ENCODE measurements around the gene DNAJC12. TPM values are rescaled to one million over a fixed set of nuclear protein-coding genes. Genes with fewer than 3 reads are reported as not detected.

Gene DNAJC12
- polyA plus RNA-seq, 1 experiment: 0.13 TPM

DNA sequence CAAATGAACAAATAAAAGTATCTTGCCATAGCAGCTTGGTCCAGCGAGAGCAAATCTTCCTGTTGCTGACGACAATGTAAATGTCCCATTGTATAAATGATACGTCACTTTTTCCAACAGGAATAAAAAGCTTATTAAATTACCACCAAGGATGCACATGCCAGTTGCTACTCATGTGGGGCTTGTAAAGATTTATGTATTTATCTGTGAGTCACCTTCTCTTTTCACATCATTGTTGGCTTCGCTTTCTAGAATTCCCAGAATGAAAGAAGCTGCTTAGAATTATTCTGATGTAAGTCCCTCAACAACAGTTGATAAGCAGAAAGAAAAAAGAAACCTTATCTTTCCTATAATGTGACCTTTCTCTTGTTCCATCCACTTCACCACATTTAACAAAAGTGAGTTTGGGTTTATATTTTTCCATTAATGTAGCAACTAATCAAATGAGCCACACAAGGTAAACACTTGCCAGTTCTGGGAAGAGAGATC, 22.4 kb downstream of the DNAJC12 start:
- TF ChIP-seq, protein P1, sequence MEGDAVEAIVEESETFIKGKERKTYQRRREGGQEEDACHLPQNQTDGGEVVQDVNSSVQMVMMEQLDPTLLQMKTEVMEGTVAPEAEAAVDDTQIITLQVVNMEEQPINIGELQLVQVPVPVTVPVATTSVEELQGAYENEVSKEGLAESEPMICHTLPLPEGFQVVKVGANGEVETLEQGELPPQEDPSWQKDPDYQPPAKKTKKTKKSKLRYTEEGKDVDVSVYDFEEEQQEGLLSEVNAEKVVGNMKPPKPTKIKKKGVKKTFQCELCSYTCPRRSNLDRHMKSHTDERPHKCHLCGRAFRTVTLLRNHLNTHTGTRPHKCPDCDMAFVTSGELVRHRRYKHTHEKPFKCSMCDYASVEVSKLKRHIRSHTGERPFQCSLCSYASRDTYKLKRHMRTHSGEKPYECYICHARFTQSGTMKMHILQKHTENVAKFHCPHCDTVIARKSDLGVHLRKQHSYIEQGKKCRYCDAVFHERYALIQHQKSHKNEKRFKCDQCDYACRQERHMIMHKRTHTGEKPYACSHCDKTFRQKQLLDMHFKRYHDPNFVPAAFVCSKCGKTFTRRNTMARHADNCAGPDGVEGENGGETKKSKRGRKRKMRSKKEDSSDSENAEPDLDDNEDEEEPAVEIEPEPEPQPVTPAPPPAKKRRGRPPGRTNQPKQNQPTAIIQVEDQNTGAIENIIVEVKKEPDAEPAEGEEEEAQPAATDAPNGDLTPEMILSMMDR (IDR thresholded peaks at IDR 0.05; ENCODE audit: insufficient read depth, low read depth, low read length): no peak
- no peak overlapping the region for H3K4me3 ChIP-seq (ENCODE audit: low read depth, low read length)
- no peaks in the 10 kb centered on the region for H3K27me3 ChIP-seq (ENCODE audit: control insufficient read depth, insufficient read depth, low read length)
- no peaks in the 10 kb centered on the region for H3K36me3 ChIP-seq (ENCODE audit: control insufficient read depth, insufficient read depth, low read length)
- ChIA-PET POLR2A (no interaction called here), CTCF (interaction anchor here (1.2 to 1.5 kb wide), 2 partner anchors 27 to 35 kb away, joined by 3 to 4 read pairs; no protein-coding TSS in a partner anchor)
- DNase-seq (ENCODE audit: low read depth): no peak

DNA sequence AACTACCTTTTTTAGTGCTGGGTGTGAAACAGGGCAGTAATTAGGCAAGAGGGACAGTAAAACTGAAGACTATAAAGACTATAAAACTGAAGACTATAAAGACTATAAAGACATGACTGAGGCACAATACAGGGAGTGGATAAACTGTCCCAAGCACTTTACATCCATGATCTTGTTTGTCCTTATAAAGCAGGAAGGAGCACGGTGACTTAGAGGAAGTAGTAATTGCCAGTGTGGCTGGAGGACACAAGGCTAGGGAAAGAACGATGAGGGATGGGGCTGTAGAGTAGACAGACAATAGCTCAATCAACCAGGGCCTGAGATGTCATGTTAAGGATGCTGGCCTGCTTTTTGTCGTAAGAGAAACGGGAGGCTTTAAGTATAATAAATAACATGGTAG, 26.0 kb downstream of the DNAJC12 start:
- Histone ChIP-seq H3K27me3 (ENCODE audit: control insufficient read depth, insufficient read depth, low read length) (no peaks in the 10 kb centered on the region), H3K36me3 (ENCODE audit: control insufficient read depth, insufficient read depth, low read length) (no peaks in the 10 kb centered on the region), H3K4me3 (ENCODE audit: low read depth, low read length) (no peak overlapping the region)
- ChIA-PET CTCF (no interaction called here), POLR2A (no interaction called here)
- TF ChIP-seq, protein P1 (IDR thresholded peaks at IDR 0.05; ENCODE audit: insufficient read depth, low read depth, low read length): no peak
- DNase-seq (ENCODE audit: low read depth): no peak

DNA sequence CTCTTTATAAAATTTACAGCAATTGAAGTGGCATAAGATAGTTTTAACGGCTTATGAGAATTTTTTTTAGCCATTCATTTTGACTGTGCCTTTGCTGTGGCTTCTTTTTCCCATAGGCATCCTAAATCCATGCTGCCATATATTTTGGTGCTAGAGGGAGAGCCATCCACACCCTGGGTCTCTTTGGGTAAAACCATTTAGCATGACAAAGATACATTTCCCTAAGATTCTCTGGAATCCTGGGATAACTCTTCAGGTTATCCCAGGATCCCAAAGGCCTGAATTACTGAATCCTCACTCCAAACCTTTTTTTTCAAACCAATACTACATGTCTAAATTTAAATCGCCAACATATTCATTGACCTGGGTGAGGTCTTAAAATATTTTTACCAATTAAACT, 28.9 kb downstream of the DNAJC12 start:
- ChIA-PET POLR2A (no interaction called here), CTCF (interaction anchor here (1.3 kb wide), 1 partner anchor 20 kb away, joined by 3 read pairs; no protein-coding TSS in a partner anchor)
- TF ChIP-seq, protein P1 (IDR thresholded peaks at IDR 0.05; ENCODE audit: insufficient read depth, low read depth, low read length): no peak
- Histone ChIP-seq H3K36me3 (ENCODE audit: control insufficient read depth, insufficient read depth, low read length) (no peaks in the 10 kb centered on the region), H3K27me3 (ENCODE audit: control insufficient read depth, insufficient read depth, low read length) (no peaks in the 10 kb centered on the region), H3K4me3 (ENCODE audit: low read depth, low read length) (no peak overlapping the region)
- DNase-seq (ENCODE audit: low read depth): no peak

DNA sequence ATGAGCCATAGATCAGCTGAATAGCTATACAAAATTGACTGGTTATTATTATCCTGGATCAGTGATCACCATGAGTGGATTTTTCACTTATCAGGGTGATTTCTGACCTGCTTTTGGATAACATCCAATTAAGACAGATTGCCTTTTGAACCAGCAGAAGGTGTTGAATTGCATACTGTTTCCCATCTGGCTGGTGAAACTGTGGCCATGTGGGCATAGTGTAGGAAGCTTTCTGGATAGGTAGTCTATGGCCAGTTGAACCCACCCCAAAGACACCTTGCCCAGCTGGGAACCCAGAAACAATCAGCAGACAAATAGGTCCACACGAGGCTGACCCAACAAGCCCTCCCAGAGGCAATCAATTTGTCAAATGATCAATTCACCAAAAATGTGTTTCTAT, 29.3 kb downstream of the DNAJC12 start:
- no peaks in the 10 kb centered on the region for H3K36me3 ChIP-seq (ENCODE audit: control insufficient read depth, insufficient read depth, low read length)
- POLR2A ChIA-PET: no interaction called here
- no peak overlapping the region for H3K4me3 ChIP-seq (ENCODE audit: low read depth, low read length)
- TF ChIP-seq, protein P1 (IDR thresholded peaks at IDR 0.05; ENCODE audit: insufficient read depth, low read depth, low read length): no peak
- no peaks in the 10 kb centered on the region for H3K27me3 ChIP-seq (ENCODE audit: control insufficient read depth, insufficient read depth, low read length)
- CTCF ChIA-PET: interaction anchor here (1.3 kb wide), 1 partner anchor 20 kb away, joined by 3 read pairs; no protein-coding TSS in a partner anchor
- DNase-seq (ENCODE audit: low read depth): no peak

DNA sequence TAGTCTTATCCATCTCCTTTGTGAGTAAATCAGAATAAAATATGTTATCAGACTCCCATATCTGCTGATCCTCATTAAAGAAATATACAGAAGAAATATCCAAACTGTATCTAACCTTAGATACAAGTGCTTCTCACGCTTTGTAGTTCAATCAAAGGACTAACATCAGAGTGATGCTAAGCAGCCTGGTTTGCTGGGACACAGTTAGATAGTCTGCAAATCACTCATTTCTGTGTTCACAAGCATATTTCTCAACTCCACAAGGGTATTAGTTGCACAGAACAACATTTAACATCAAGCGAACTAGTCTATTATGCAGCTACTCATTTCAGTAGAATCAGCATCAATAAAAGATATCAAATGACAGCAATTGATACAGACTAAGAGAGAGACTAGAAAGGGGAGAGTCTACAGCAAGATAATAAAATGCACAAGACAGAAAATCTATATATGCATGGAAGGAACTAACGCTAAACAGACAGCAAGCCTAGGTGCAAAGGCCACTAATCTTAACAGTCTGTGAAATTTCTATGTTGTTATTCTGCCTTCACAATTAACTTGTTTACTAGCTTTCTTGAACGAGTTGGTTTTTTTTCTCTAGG, 30.0 kb downstream of the DNAJC12 start:
- Histone ChIP-seq H3K27me3 (ENCODE audit: control insufficient read depth, insufficient read depth, low read length) (no peaks in the 10 kb centered on the region), H3K4me3 (ENCODE audit: low read depth, low read length) (no peak overlapping the region), H3K36me3 (ENCODE audit: control insufficient read depth, insufficient read depth, low read length) (no peaks in the 10 kb centered on the region)
- ChIA-PET POLR2A (no interaction called here), CTCF (interaction anchor here (1.3 kb wide), 1 partner anchor 19 kb away, joined by 3 read pairs; no protein-coding TSS in a partner anchor)
- DNase-seq (ENCODE audit: low read depth): no peak
- TF ChIP-seq, protein P1 (IDR thresholded peaks at IDR 0.05; ENCODE audit: insufficient read depth, low read depth, low read length): no peak

Measured in BJ (cell line).